Activated B cell treated with CpG ODN at 0.5 μM for 24 hours (primary cell): ENCODE results near the gene SKOR1. TPM values are rescaled to one million over a fixed set of nuclear protein-coding genes. Genes with fewer than 3 reads are reported as not detected.

Experiments
- ATAC-seq: fragments of 200-7000 bp; cut with Tn5 transposase; one replicate; pipeline ENCODE4 v1.10.0; 2021; ENCODE audit warnings: low read depth, mild to moderate bottlenecking, moderate library complexity
- CTCF ChIA-PET: fragments of 350-600 bp; sonication (Branson Sonifier 250); formaldehyde crosslinking; loops from one replicate; lab custom pipeline; 2021; ENCODE audit warnings: antibody characterized with exemption; lab: Charles Lee
- POLR2A ChIA-PET: fragments of 350-600 bp; sonication (Branson Sonifier 250); formaldehyde crosslinking; loops from one replicate; lab custom pipeline; 2021; ENCODE audit warnings: antibody characterized with exemption; lab: Charles Lee
- DNase-seq: peaks from one replicate; pipeline ENCODE4 v3.0.0; 2022
- H3K27ac Mint-ChIP-seq: one replicate; pipeline ENCODE4 v1.8.0; 2020; ENCODE audit warnings: mixed read lengths
- H3K27me3 Mint-ChIP-seq: one replicate; pipeline ENCODE4 v1.8.0; 2021; ENCODE audit warnings: mixed read lengths
- H3K36me3 Mint-ChIP-seq: one replicate; pipeline ENCODE4 v1.8.0; 2021; ENCODE audit warnings: low read depth, mixed read lengths
- H3K4me1 Mint-ChIP-seq: one replicate; pipeline ENCODE4 v1.8.0; 2021; ENCODE audit warnings: mixed read lengths
- H3K4me3 Mint-ChIP-seq: one replicate; pipeline ENCODE4 v1.8.0; 2020; ENCODE audit warnings: mild to moderate bottlenecking, mixed read lengths
- H3K9me3 Mint-ChIP-seq: one replicate; pipeline ENCODE4 v1.8.0; 2020; ENCODE audit warnings: mixed read lengths
- CTCF ChIP-seq: fragments of 200-600 bp; IDR thresholded peaks from one replicate; pipeline ENCODE4 v1.8.0; 2022; ENCODE audit warnings: antibody characterized with exemption, mild to moderate bottlenecking
- intact Hi-C: fragments of 100-400 bp; cut with micrococcal nuclease; formaldehyde crosslinking; loops from one replicate; pipeline ENCODE4 v1.15.1; 2024
- total RNA-seq: library from RNA; stranded (reverse); gene quantifications from 2 replicates; pipeline ENCODE4 v1.2.3, GENCODE V29; 2022

The SKOR1 gene
- total RNA-seq, 1 donor from 2014 or later, result 0.53 TPM

DNA sequence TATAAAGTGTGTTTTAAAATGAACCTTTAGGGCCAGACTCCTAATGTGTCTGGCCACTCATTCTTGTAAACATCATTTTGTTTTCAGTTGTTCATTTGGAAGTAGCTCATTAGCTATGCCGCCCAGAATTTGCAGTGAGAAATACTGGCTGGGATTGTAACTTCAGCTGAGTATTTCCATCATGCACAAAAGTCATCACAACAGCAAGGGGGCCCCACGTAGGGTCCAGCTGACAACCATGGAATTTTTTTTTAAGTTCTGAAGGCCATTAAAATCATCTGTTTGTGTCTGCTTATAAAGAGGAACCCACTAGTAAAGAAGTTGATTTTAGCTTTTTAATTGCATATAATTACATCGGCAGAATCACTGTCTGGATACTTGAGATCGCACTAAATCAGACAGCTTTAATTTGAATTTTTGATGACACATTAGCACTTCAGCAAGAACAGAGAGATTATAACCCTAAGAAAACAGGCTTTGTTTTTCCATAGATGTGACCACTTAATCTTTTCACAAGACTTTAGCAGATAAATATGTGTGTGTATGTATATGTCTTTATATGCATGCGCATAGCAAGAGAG is 46.3 kb upstream of the SKOR1 start:
- Mint-ChIP-seq H3K27ac (no peak overlapping the region), H3K4me3 (peak overlapping the region; percentile 61), H3K4me1 (peaks cover 33% of the 10 kb centered on the region), H3K36me3 (peaks cover 2% of the 10 kb centered on the region), H3K9me3 (no peaks in the 10 kb centered on the region), H3K27me3 (no peaks in the 10 kb centered on the region)
- DNase-seq (no peak), ATAC-seq (no peak)
- no peak for TF ChIP-seq CTCF
- ChIA-PET CTCF (interaction anchor here (1.2 kb wide), 1 partner anchor 54 kb away, joined by 4 read pairs; no protein-coding TSS in a partner anchor), POLR2A (interaction anchor here (0.6 kb wide), 1 partner anchor 9 kb away, joined by 3 read pairs; no protein-coding TSS in a partner anchor)
- intact Hi-C loops, result no loop called here

GRCh38 chr15:67779549-67780111 is 45.7 kb upstream of the SKOR1 start:
- no peak for DNase-seq
- no peak for TF ChIP-seq CTCF
- H3K27ac Mint-ChIP-seq, result peak overlapping the region; percentile 61

DNA sequence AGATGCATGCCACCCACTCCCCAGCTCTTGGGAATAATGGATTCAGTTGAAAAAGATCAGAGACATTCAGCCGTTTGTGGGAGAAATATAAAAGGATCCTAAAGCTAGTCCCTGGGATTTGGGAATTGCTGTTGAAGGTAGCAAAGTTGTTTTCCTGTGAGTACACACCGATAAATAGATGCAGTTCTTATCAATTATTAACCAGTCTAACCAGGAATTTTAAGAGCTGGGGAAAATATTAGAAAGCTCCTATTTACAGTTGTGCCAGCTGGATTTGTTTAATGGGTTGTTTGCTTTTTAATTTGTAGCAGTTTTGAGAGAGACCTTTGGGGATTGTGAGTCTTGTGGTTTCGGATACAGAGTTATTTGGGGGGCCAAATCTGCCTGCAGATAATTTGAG is 44.2 kb upstream of the SKOR1 start:
- no peak for TF ChIP-seq CTCF
- H3K36me3 Mint-ChIP-seq, result no peaks in the 10 kb centered on the region
- no peak for ATAC-seq
- POLR2A ChIA-PET, result interaction anchor here (1.6 kb wide), 1 partner anchor 260 kb away, joined by 3 read pairs; the partner anchor contains the start of gene C15orf61
- no peak overlapping the region for H3K27ac Mint-ChIP-seq
- no peak for DNase-seq
- H3K27me3 Mint-ChIP-seq, result no peaks in the 10 kb centered on the region
- H3K4me3 Mint-ChIP-seq, result no peak overlapping the region
- intact Hi-C loops, result no loop called here
- H3K9me3 Mint-ChIP-seq, result no peaks in the 10 kb centered on the region
- CTCF ChIA-PET, result interaction anchor here (0.6 to 3.6 kb wide), 2 partner anchors 38 to 51 kb away, joined by 3 to 22 read pairs; no protein-coding TSS in a partner anchor
- H3K4me1 Mint-ChIP-seq, result peaks cover 53% of the 10 kb centered on the region

More at GRCh38 chr15:67779549-67780111, 45.7 kb upstream of the SKOR1 start:
- Mint-ChIP-seq H3K4me1 (peaks cover 39% of the 10 kb centered on the region), H3K36me3 (peaks cover 2% of the 10 kb centered on the region), H3K9me3 (no peaks in the 10 kb centered on the region), H3K27me3 (no peaks in the 10 kb centered on the region), H3K4me3 (peak overlapping the region; percentile 61)
- intact Hi-C loops, result no loop called here
- peak; percentile 13 for ATAC-seq
- ChIA-PET POLR2A (interaction anchor here (1.0 kb wide), 2 partner anchors 14 to 48 kb away, joined by 3 to 4 read pairs; no protein-coding TSS in a partner anchor), CTCF (interaction anchor here (1.2 kb wide), 1 partner anchor 53 kb away, joined by 4 read pairs; no protein-coding TSS in a partner anchor)

DNA sequence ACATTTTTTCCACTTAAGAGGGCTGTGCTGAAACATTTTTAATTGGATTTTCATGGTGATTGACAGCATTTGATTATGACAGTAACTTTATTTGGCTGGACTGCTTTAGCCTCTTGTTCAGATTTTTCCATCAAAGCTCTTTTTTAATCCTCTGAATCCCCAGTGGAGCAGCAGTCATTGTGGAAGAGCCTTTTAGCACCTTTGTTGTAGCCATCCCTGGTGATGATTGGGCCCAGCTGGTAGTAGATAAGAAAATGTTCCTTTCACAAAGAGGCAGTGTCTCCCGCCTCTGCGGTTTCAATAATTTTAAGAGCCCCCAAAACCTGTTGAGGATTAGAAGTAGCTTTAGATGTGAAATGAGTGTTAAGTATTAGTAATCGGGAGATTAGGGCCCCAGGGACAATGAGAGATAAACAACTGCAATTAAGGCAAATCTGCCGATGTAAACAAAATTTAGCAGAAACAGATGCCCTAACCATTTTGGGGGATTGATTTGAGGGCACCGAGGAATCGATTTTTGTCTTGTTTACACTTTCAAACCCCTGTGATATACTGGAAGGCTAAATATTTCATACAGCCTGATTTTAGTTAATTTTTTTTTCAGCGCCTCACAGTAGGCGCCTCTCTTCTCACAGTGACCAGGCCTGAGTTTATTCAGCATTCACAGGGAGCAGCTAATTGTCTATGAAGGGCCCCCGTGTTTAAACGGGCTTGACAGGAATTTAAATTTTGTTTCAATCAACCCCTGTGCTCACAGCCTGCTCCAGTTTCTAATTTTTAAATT is 43.2 kb upstream of the SKOR1 start:
- Mint-ChIP-seq H3K36me3 (no peaks in the 10 kb centered on the region), H3K27ac (no peak overlapping the region), H3K4me1 (peaks cover 54% of the 10 kb centered on the region), H3K9me3 (no peaks in the 10 kb centered on the region), H3K4me3 (no peak overlapping the region), H3K27me3 (no peaks in the 10 kb centered on the region)
- DNase-seq, result no peak
- TF ChIP-seq CTCF, result no peak
- no peak for ATAC-seq
- intact Hi-C loops, result loop anchor here (2.0 kb wide), 2 partner anchors 19 to 241 kb away; no protein-coding TSS in a partner anchor
- ChIA-PET POLR2A (interaction anchor here (1.6 to 2.5 kb wide), 2 partner anchors 54 to 261 kb away, joined by 3 to 12 read pairs; partner anchors contain the start of gene C15orf61), CTCF (interaction anchor here (1.2 to 4.9 kb wide), 7 partner anchors 10 to 325 kb away, joined by 3 to 56 read pairs (median 15); partner anchors contain the start of gene SKOR1)
